Stimulated activated CD8-positive, alpha-beta memory T cell treated with anti-CD3 and anti-CD28 coated beads, Interleukin-7, amount 100 ng/mL, for 24 hours (primary cell): ENCODE results near the gene RPS6KA2.
"Not testable (repeated sequence)": the region's sequence is repeated elsewhere in the genome, so short reads cannot be mapped to it uniquely, and the experiment has no call there.

Experiments
- DNase-seq: peaks from one replicate; pipeline ENCODE4 v3.0.0-alpha.2; 2020; ENCODE audit warnings: low read depth

The RPS6KA2 gene

DNA sequence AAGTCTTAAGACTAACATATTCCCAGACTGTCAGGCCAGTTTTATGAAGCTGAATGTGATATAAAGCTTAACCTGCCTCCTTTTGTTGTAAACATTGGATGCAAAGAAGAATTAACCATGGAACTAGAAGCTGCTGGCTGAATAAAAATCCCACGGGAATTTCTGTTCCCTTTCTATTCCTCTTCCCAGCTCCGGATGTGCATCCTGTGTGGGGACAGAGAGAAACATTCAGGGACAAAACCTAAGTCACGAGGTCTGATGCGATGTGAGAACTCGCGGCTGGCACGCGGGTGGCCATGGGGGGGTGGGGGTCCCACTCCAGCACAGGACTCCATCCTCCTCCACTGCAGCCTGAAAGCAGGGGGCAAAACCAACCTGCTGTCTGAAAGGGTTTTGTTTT, 72.7 kb downstream of the RPS6KA2 start:
- no peak for DNase-seq

DNA sequence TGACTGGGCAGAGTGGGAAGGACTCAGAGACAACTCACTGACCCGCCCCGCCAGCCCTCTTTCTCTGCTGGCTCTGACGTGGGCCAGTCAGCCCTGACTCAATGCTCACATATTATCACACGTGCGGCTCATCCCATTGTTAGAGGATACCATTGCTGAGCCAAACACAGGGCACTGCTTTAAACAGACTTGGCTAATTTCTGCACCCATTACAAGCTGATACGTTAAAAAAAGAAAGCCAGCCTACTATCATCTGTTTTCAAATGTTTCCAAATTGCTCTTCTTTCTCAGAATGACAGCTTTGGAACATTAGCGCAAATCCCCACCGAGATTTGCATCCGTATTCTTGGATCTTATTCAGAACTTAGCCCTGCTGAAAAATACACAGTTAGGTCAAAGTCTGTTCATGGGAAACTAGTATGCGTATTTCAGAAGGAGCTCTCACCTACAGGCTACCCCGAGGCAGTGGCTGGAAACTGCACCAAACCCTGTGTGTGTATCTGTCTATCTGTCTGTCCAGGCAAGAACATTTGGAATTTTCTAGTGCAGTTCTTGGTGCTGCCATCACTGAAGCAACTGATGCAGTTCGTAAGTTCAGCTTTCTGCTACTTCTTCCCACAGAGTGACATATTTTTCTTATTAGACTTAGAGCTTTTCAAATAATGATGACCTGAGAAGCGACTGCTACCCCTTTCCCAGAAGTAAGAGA, 73.3 kb downstream of the RPS6KA2 start:
- no peak for DNase-seq

DNA sequence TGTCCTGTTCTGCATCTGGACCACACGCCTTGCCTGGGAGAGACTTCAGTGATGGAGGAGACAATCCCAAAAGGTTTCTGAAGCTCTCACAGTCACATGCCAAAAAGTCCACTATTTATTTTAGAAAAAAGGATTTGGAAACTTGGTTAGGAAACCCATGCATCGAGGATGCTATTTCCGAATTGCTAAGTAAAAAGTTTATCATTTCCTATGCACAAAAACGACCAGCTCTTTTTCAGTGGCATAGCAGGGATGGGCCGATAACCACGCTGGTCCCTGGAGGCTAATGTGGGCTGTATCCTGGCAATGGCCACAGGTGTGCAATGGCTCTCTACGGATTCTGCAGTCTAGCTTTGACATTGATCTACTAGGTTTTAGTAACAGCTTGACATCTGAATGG, 74.5 kb downstream of the RPS6KA2 start:
- DNase-seq, result no peak

DNA sequence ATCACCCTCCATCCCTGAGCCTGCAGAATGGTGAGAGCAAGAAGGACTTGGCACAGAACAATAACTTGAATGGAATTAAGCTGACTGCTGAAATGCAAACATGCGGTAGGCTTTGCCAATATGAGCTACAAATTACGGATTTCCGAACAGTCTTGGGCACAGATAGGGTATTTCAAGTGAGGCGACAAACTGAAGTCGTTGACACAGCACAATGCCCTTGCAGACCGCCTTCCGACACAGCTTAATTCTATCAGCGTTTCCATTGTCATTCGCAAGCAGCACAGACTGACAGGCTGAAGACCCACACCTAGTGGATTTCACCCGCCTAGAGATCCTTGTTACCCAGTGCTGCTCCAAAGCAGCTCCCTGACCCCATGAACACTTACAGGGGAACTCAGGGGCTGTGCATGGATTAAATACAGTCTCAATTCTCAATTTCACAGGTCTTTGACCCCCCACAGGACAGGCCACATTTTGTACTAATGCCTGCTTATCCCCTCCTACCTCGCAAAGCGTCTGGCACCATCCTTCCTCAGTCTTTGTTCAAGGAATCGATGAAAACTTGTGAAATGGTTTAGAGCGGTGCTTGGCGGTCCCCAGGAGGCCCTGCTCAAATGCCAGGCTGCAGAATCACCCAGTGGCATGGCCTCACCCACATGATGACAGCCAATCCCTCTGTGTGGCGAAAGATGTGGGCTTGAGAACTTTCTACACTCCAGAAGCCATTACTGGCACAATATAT, 75.1 kb downstream of the RPS6KA2 start:
- no peak for DNase-seq

DNA sequence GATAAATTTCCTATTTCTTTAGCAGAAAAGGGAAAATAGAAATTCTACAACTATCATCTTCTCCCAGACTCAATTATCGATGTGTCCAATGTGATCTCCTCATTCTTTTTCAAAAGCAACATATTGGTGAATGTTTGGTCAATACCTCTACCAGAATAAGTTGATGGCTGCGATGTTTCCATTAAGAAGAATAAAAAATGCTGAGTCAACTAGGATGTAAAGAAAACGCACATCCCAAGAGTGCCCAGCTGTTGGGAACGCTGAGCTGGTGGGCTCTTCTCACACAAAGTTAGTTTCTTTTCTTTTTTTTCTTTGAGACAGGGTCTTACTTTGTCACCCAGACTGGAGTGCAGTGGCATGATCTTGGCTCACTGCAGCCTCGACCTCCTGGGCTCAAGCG, 80.4 kb downstream of the RPS6KA2 start:
- DNase-seq, result no peak

DNA sequence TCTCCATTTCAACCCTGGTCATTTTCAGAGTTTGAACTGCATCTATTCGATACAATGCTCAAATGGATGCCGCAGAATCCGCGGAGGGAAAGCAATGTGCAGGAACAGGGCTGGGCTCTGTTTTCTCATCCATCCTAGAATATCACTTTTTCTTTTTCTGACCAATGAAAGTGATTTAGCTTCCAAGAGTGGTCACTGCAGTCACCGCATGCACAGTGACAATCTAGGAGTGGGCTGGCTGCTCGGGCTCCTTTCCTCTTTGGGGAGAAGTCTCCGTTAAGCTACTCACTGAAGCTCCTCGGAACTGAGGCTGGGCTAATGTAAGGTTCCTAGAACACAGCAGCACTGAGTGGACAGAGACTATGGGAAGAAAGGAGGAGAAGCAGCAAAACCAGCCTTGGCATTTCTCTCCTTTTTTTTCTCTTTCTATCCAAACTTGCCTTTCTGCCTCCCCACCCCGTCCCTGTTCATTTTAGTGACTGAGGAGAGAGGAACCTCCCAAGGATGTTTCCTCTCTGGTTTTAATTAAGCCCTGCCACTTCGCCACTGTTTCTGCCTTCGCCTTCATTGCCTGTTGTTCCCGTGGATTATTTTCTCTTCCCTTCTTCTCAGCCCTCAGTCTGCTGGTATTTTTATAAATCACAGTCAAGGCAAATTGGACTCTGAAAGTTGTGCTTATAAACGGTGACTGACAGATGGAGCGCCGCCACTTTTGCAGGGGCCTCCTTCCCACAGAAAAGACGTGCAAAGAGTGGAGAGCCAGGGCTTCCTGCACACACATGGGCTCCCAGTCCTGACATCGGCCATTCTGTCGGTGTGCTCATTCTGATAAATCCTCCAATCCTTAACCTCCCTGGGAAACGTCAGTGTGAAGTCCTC, 81.7 kb downstream of the RPS6KA2 start:
- DNase-seq, result no peak

DNA sequence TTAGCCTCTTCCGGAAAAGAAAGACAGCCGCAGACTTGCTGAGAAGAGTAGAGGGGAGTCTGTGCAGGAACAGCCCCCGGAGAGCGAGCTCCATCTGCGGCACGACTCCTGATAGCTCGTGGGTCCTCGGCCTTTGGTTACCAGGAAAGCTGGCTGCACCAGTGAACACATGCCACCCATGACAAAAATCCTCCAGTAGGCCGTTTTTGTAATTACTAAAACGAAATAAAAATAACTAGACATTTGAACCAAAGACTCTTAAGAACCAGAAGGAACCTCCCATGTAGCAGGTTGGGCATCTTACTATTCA, 82.8 kb downstream of the RPS6KA2 start:
- DNase-seq, result no peak

DNA sequence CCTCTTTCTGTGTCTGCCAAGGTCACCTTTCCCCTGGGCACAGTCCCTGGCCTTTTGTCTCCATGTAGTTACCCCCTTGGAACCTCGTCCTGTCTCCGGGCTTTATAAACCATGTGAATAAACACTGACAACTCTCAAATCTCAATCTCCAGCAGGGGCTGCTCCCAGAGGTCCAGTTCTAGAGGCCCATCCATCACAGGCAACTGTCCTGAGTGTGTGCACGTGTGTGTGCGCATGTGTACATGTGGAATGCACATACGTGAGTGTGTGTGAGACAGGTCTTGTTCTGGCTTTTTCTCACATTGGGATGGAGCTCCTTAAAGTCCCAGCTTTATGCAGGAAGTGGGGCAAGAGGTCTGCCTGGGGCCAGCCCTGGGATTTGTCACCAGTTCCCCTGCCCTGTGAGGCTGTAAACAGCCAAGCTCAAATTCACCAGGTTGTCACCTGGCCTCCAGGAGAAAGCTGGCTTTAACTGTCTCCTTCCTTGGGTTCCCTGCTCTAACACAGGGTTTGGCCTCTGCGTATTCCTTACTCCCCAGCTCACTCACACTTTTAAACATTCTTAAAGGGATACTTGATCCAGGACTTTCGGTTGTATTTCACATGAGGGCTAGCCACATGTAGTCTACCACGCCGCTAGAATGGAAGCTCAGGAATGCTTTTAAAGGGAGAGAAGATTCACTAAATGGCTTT, 83.3 kb downstream of the RPS6KA2 start:
- no peak for DNase-seq

DNA sequence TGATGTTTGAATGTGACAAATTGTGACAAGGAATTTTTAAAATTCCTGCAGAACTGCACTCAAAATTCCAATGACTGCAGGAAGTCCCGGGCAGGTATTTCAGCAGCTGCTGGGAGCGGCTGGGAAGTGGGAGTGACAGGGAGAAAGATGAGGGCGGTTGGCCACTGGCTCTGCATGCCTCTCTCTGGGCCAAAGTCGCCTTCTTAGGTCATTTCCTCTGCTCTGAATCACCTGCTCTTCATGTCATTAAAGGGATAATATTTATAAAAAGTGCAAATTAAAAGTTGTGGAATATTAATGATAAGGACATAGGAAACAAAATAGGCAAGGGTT, 84.5 kb downstream of the RPS6KA2 start:
- DNase-seq, result no peak

DNA sequence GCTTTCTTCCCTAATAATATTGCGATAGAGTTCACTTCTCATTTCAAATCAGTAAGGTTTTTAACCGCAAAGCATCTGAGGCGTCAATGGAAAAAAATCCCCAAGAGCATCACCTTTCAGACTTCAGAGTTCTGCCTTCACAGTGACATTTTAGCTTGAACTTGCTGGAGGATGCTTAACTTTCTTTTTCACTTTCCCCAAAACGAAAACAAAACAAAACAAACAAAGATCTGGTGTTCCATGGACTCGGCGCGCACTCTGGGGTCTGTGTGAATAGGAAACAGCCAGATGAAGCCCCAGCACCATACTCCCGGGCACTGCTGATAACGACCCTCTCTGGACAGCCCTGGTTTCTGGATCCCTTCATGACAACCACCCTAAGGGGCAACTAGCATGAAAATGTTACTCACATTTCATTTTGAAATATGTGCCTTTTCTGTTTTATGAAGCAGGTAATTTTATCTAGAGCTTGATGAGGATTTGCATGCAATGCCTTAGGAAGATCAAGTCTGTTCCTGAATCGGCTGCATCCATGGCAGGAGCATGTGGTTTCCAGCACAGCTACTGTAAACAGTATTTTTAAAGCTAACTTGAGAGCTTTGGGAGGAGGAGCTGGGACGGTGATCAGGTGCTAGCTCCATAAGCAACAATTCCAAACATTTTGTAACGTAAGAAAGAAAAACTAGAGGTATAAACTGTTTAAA, 85.0 kb downstream of the RPS6KA2 start:
- DNase-seq, result no peak

DNA sequence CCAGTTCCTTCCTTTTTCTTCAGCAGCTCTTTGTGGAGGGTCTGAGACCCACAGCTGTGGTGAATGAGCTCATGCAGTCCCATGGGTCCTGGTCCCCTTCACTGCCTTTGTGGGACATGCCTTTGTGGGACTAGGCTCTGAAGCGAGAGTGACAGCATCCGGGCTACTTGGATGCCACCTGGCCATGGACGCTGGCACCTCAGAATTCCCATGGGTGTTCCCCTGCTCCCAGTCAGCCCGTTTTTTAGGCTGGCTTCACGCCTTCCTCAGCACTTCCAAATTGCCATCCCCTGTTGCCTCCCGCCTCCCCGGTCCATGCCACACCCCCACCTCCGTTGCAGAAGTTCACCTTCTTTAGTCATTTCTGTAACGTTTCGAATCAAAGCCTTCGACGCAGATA, 85.7 kb downstream of the RPS6KA2 start:
- DNase-seq, result no peak

DNA sequence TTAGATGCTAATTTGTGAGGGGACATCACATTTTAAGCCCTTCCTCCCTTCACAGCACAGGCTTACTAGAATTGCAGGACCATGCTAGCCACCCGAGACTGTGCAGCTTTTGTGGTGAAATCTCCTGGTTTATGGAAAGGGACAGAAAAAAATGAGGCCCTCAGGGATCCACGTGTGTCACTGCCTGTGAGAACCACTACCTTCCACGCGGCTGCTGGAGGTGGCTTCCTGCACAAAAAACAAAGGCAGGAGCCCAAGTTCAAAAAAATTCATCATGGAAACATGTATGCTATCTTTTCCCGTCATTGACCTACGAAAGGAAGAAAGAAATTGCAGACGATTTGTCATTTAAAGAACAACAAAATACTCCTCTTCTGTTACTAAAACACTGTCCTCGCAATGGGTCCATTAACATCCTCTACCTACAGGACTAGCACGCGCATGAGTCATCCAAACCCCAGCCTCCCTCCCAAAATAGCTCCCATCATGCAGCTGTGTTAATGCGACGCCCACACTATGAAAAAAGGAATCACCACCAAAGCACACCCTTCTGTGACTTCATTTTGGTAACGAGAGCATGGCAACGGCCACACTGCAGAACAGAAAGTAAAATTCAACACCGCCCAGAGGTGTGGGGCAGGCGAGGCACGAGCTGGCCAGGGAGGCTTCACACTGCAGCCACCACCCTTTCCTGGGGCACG, 86.3 kb downstream of the RPS6KA2 start:
- DNase-seq, result peak; percentile 4

DNA sequence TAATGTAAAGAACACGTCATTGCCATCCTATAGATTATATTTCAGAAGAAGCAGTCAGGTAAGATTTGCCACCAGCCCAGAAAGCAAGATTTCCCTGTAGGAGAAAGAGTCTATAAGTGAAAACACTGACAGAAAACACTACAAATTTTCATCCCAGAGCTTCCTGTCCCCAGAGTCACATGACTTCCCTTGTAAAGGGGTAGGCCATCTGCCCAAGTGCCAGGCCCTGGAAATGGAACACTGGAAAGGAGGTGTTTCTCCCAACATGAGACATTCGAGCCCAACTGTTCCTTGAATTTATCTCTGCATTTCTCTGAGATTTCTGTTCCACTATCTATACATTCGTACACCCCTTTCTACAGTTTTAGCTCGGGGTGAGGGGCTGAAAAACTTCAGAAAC, 87.5 kb downstream of the RPS6KA2 start:
- no peak for DNase-seq

DNA sequence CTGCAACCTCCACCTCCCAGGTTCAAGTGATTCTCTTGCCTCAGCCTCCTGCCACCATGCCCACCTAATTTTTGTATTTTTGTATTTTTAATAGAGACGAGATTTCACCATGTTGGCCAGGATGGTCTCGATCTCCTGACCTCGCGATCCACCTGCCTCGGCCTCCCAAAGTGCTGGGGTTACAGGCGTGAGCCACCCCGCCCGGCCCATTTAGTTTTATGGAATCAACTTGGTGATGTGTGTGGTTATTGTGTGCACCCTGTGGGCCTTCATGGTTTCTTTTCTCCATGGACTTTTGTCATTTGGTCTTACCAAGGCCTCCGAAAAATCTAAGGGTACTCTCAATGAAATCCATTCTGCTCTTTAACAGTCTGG, 88.1 kb downstream of the RPS6KA2 start:
- not testable (repeated sequence) for DNase-seq

DNA sequence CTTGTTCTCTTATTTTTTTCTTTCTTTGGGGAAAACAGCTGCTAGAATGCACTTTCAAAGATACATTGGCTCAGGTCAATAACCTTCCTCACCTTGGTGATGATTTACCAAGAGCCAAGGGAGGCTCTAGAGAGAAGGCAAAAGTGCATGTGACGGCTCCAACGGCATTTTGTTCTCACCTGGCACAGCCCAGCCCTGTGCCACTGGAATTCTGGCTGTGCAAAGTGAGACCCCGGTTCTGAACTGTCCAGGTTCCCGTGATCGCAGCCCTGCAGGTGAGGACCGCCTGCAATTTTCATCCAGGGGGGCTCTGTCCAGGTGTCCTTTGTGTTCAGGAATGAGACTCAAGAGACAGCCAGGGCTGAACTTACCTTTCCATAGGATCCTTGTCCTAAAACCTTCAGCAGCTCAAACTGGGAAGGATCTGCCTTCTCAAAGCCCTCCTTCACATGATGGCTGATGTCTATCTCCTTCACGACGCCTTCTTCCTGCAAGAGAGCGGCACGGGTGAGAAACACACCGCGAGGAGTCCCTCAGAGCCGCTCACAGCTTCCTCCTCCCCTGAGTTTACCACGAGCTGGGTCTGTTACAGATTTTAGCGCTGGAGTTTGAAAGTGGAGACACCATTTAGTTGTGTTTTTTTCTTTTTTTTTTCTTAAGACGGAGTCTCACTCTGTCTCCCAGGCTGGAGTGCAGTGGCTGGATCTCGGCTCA, 88.6 kb downstream of the RPS6KA2 start:
- no peak for DNase-seq

DNA sequence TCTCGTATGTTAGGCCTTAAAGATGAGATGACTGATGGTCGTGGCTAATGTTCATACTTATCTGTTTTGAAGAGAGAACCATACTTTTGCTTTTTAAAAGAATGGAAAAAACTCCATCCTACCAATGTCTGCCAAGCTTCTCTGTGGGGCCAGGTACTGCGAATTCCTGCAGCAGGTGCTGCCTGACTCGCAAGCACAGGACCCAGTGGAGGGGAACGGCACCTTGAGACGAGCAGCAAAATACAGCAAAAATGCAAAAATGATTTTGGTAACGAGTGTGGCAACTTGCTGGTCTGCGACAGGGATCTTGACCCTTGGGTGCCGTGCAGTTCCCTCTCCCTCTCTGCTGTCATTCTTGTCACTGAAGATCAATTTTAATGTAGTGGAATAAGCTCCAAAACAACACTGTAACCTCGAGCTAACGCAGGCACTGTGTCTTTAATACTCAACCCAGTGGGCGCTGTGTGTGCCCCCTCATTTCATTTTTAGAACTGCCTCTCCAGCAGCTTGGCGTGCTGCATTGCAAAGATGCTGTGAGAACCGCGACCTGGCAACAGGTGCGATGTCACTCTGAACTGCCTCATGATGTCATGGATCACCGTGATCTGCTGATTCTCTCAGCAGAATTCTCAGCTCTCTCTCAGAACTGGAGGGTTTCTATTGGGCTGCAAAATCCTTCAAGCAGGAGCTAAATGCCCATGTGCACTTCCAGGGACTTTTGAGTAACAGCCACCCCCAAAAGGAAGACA, 92.2 kb downstream of the RPS6KA2 start:
- no peak for DNase-seq

DNA sequence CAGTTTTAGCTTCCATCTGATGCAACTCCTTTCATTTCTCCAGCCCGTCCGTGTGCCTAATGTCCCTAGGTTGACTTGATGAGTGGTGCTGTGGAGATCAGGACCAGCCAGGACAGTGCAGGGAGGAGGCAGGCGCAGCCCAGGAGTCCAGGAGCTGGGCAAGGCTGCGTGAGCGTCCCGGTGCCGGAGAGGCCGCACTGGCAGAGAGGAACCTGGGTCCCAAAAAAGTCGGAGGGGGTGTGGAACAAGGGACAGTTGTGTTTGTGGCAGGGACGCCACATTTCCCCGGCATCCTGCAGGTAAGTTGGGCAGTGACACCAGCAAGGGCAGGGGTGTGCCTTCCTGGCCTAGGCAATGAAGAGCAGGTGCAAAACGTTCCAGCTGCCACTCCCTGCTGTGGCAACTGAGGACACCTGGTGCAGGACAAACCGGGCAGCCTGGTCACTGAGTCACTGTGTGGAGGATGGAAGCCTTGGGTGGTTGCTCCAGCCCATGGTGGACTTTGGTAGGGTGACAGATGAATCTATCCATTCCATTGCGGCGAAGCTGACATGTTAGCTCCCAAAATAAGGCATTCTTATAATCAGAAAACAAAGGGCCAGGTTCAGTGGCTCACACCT, 93.7 kb downstream of the RPS6KA2 start:
- DNase-seq, result no peak

DNA sequence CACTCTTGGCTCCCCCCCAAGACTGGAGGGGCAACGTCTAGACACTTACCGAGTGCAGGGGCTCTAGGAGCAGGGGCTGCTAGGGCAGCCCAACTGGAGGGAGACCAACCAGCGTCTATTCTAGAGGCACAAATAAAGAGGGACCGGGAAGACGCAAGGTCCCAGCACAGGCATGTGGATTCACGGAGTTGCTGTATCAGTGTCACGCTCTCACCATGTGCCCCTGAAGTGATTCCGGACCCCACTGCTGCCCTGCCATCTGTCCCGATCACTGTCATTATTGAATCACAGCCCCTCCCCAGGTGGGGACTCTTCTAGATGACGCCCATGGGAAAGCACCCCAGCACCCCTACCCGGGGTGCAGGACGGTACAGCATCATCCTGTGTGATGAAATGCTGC, 94.7 kb downstream of the RPS6KA2 start:
- DNase-seq, result no peak
